Stimulated activated CD4-positive, alpha-beta T cell treated with anti-CD3 and anti-CD28 coated beads, Interleukin-1b, Interleukin-23, amount 100 ng/mL, for 4 hours (primary cell): ENCODE results near the gene MTF1.
"Not testable (repeated sequence)": the region's sequence is repeated elsewhere in the genome, so short reads cannot be mapped to it uniquely, and the experiment has no call there.

Experiments used
- DNase-seq, 2 donors: peaks; one replicate each; pipeline ENCODE4 v3.0.0-alpha.2; 2020; ENCODE audit warnings: low read depth in 2 of 2

Gene MTF1

DNA sequence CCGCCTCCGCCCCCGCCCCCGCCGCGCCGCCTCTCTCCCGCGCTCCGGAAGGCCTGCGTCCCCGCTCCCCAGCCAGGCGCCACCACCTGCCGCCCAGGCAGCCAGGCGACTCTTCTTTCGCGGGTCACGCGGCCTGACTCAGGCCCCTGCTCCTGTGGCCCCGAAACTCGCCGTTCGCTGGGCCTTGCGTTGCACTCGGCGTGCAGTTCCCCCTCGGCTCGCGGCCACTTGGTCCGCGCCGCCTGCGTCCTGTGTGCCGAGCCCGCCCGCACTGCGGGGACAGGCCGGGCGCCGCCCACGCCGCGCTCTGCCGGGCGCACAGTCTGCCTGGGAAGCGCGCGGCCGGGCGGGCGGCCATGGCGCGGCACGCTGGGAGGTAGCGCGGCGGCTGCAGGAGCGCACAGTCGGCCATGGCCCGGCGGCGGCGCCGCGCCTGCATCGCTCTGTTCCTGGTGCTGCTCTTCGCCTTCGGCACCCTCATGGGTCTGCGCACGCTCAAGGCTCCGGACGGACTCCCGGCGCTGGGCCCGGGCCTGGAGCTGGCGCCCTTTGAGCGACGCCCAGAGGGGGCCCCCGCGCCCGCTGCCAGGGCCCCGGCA, 65.5 kb downstream of the MTF1 start, which contains the start of gene MANEAL:
MANEAL (plus strand) TSS at position 75 of the 599 bp plus-strand sequence; CDS start at position 411, 336 bp downstream.
- peak in 1 of 2 donors; percentile 26 for DNase-seq

DNA sequence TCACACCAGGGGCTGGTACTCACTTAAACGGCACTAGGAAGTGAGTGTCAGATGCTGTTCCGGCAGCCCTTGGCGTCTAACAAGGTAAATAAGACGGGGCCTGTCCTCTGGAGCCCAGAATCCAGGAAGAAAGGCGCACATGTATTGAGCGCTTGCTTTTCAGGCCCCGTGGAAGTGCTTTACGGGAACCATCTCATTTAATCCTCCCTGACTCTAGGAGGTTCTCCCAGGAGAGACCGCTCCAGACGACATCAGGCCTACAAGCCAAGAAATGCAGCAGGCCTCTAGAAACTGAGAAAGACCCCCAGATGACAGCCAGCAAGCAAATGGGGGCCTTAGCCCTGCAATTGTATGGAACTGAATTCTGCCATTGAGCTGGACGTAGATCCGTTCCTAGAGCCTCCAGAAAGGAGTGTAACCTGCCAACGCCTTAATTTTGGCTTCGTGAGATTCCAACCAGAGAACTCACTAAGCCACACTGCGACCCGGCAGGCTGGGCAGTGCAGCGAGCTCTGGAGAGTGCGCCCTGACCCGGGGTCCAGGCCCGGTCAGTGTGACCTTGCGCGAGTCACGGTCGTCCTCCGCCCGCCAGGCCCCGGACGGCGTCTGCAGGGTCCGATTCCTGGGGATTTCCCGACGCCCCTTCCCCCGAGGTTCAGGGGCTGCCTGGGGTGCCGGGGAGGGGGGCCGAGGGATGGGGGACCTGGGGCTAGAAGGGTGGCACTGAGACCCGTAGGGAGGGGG, 66.3 kb downstream of the MTF1 start:
- no peak for DNase-seq

DNA sequence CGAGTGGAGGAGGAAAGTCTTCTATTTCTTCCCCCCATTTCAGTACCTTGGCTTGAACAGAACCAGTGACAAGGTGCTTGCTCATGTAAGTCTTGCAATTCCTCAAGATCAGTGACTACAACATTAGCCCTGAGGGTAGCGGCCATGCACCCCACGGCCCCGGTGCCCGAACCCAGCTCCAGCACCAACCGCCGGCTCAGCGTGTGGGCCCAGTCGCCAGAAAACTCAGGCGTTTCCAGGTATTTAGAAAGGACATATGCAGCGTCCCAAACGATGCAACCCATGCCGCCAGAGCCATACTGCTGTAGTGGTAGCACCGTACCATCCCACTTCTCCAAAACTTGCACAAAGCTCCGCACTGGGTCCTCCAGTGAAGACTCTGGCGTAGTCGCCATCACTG, 76.9 kb downstream of the MTF1 start:
- DNase-seq: no peak

DNA sequence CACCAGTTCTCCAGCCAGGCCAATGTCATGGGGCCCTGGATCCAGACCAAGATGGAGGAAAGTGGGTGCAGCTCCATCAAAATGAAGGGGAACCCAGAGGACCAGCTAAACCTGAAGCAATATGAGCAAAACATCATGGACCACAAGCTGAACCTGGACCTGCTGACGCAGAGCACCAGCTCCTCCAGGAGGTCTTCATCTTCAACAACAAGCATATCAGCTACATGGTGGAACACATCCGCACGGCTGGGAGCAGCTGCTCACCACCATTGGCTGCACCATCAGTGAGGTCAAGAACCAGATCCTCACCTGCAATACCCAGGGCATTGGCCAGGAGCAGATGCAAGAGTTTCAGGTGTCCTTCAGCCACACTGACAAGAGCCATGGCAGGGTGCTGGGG, 80.7 kb downstream of the MTF1 start:
- no peak for DNase-seq

DNA sequence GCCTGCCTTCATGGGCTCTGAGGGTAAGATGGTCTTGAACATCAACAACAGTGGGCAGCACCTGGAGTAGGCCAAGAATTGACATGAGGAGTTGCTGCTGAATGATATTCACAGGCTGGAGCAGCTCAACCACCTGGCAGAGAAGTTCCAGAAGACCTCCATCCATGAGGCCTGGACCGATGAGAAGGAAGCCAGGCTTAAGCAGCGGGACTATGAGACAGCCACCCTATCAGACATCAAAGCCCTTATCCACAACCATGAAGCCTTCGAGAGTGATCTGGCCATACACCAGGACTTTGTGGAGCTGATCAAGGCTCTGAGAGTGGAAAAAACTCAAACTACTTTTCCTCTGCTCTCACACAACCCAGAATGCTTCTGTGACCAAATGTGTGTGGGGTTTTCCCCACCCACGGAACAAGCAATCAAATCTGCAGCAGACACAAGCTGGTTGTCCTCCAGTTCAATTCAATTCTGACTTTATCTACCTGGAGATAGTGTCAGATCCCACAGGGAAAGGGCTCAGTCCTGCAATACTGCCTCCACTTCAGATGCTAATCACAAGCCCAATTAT, 82.4 kb downstream of the MTF1 start:
- no peak for DNase-seq

DNA sequence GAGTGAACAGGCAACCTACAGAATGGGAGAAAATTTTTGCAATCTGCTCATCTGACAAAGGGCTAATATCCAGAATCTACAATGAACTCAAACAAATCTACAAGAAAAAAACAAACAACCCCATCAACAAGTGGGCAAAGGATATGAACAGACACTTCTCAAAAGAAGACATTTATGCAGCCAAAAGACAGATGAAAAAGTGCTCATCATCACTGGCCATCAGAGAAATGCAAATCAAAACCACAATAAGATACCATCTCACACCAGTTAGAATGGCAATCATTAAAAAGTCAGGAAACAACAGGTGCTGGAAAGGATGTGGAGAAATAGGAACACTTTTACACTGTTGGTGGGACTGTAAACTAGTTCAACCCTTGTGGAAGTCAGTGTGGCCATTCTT, 88.0 kb downstream of the MTF1 start:
- not testable (repeated sequence) for DNase-seq

DNA sequence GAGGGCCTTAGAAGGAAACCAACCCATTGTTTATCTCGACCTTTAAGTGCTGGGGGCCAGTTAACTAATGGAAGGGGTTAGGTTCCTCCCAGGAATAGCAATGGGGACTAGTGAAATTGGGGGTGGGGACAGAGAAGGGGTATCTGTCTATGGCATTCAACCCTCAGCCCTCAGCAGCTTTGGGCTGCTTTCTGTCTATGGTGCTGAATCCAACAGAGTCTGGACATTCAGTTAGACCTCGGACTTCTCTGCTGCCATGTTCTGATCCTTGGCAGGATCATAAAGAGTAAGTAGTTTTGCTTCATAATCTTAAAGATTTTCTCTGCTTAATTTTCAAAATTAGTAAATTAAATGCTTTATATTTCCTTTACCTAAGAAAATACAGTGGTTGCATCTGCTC, 91.9 kb downstream of the MTF1 start:
- DNase-seq: no peak

DNA sequence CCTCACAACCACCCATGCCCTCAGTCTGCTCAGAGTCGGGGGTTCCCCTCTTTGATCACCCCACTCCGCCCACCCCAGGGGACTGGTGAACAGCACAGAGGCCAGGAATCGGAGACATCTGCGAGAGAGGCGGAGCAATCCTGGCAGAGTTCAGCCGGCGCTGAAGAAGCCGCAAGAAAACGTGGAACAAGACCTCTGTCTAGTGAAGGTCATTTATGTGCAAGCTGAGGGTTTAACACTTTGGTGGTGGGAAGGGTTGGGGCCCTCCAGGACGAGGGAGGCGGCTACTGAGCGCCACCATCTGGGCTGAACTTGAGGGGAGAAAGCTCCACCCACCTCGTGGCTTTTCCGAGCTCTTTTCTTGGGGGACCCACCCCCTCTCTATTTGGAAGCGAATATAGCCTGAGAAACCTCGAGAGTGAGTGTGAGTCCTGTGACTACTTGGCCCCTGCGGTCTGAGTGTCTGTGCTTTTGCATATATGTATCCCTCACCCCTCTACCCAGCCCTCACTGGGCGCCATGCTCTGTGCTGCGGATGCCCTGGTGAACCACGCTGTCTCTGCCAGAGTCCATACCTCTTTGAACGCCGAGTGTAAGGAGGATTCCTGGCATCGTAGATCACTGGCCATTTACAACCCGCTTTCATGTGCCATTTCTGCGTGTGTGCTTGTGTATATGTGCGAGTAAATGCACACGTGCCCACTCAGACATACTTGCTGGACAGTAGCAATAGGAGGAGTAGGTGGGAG, 93.3 kb downstream of the MTF1 start:
- peak in 1 of 2 donors; percentile 16 for DNase-seq

DNA sequence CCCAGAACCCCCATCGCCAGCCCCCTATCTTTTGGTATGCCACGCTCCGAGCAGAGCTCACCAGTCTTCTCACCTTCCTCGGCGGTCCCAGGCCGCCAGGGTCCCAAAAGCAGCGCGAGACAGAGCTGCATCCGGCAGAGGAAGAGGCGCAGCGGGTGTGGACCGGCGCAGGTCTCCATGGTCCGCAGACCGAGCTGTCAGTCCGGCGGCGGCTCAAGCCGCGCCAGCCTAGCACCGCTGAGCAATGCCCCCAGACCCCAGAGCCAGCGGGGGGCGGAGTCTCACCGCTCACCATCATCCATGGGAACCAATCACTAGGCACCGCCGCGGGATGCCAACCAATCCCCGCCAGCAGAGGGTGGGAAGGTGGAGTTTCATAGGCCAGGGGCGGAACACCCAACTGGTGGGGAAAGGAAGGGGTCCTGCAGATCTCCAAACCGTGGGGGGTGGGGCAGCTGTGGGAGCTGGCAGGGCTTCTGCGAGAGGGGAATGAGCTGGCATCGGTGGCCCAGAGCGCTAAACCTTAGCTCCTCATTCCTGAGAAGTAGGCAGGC, 94.4 kb downstream of the MTF1 start, which contains the start of gene EPHA10:
EPHA10 (minus strand) TSS at position 233 of the 554 bp plus-strand sequence; CDS start at position 179, 54 bp downstream.
- DNase-seq: no peak

DNA sequence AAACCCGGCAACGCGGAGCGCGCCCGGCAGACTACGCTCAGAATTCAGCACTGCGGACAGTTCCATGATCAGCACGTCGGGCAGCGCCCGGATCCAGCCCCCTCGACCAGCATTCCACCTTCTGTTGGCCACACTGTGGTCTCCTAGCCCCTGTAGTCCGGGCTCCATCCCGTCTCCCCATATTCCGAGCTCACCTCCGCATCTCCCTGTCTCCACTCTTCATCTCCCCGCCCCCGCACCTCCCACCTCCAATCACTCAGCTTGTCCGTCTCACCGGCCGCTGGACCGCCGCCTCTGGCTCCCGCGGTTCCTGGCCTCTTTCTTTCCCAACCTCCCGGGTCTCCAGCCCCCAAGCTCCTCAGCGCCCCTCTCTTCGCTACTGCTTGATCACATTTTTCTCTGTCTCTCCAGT, 95.0 kb downstream of the MTF1 start:
- DNase-seq: no peak

DNA sequence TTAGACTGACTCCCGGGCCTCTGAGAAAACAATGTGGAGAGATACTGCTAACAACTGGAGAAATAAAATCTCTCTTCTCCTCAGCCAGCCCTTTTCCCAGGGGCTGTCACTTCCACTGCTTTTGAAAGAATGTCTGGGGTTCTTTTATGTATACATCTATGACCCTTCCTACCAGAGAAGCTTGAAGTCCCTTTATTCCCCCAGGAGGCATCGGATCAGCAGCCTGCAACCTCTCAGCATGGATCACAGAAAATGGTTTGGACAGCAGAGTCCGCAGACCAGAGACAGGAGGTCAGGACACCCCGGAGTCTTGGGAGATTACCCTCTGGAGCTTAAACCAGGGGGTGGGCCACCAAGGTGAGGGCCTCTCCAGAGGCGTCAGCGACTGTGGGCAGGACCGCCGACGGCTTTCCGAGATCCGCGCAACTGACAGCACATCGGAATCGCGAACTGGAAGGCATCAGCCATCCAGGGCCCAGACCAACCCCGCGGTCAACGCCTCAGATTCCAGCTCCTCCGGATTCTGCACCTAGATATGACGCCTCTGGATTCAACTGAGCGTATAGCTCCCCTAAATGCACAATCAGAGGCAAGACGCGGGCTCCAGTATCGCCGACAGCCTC, 95.5 kb downstream of the MTF1 start:
- no peak for DNase-seq

DNA sequence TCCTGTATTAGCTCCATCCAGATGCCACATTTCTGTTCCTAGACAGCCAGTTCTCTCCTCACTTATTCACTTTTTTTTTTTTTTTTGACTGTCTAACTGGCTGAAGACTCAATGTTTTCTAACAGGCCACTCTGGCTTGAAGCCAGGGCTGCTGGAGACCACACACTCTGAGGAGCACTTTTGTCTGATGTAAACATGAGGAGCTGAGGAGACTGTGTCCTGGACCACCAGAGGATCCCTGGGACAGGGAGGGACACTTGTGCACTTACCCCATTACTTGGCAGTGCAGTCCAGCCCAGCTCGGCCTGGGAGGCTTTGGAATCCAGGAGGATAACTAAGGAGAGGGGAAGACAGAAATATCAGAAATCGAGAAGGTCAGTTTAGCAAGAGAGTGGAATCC, 96.9 kb downstream of the MTF1 start:
- no peak for DNase-seq

DNA sequence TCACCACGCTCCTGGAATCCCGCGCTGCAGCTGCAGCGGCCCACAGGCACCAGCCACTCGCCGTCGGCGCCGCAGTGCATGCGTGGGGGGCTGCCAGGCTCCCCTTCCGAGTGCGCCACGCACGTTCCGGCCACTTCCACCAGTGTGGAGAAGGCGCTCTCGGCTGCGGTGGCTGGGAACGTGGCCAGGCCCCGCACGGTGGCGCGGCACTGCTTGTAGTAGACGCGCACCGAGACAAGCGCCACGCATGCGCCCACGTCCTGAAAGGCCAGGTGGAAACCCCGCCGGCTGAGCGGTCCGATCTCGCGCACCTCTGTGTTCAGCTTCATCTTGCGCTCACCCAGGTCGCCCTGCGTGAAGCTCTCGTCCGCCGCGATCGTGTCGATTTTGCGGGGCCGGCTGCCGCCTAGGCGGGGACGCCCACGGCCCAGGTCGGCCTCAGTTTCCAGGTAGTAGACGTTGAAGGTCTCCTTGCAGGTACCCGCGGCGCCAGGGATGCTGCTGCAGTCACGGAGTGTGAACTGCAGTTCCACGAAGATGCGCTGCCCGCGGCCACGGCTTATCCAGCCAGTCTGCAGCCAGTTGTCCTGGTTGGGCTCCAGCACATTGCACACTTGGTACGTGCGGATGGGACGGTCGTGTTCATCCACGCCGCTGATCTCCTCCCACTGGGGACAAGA, 97.8 kb downstream of the MTF1 start:
- no peak for DNase-seq
